Thoracic aorta (tissue), 2 donors: ENCODE results near the gene SEC11A. TPM values are rescaled to one million over a fixed set of nuclear protein-coding genes. Genes with fewer than 3 reads are reported as not detected.

Source experiments
- ATAC-seq: fragments of 150-250 bp; one replicate; pipeline ENCODE4 v1.8.0; 2017; ENCODE audit warnings: low read depth; ENCODE audit not compliant: insufficient number of reproducible peaks, low FRiP score
- DNase-seq: peaks from one replicate; pipeline ENCODE4 v3.0.0-alpha.2; 2020; ENCODE audit warnings: low spot score
- H3K27ac ChIP-seq, 2 donors: fragments of 200-600 bp; sonication (generic); 1 replicate in 1 of 2; 2 replicates in 1 of 2; pipeline ENCODE4 v1.5.1; 2016; ENCODE audit warnings: mild to moderate bottlenecking in 2 of 2, moderate library complexity in 2 of 2
- H3K27me3 ChIP-seq: fragments of 200-600 bp; sonication (generic); replicated peaks from 2 replicates; pipeline ENCODE4 v1.6.0; 2016; ENCODE audit warnings: mild to moderate bottlenecking; ENCODE audit not compliant: insufficient read depth
- H3K36me3 ChIP-seq: fragments of 200-600 bp; sonication (generic); one replicate; pipeline ENCODE4 v1.5.1; 2016
- H3K4me1 ChIP-seq, 2 donors: fragments of 200-600 bp; sonication (generic); 1 replicate in 1 of 2; 2 replicates in 1 of 2; pipeline versions ENCODE4 v1.5.1 to v1.6.0; 2016; ENCODE audit warnings: low read depth in 2 of 2, mild to moderate bottlenecking in 1 of 2; ENCODE audit not compliant: control insufficient read depth in 1 of 2
- H3K4me3 ChIP-seq: fragments of 200-600 bp; sonication (generic); 2 replicates; pipeline ENCODE4 v1.5.1; 2016; ENCODE audit warnings: mild to moderate bottlenecking
- H3K9me3 ChIP-seq: fragments of 200-600 bp; sonication (generic); 2 replicates; pipeline ENCODE4 v1.5.1; 2016
- CTCF ChIP-seq: fragments of 200-600 bp; sonication (generic); IDR thresholded peaks from one replicate; pipeline ENCODE4 v1.5.1; 2019; ENCODE audit warnings: antibody characterized with exemption
- total RNA-seq, 2 donors: library from RNA; depleted of rRNA; stranded (reverse); fragments of >200 nt; gene quantifications; one replicate each; pipeline versions ENCODE4 v1.1.0 to v1.2.3, GENCODE V29; 2016

SEC11A gene
- total RNA-seq, 2 donors from 2014 or later, result 97.1 to 122 TPM

- no peak overlapping the region for H3K4me3 ChIP-seq
- H3K27me3 ChIP-seq, result no peaks in the 10 kb centered on the region
- no peak for DNase-seq
Measured at GRCh38 chr15:84624359-84624758, 91.6 kb downstream of the SEC11A start.

GRCh38 chr15:84621358-84621979, 94.5 kb downstream of the SEC11A start:
- peaks cover 0 to 3% of the 10 kb centered on the region in 2 donors for H3K4me1 ChIP-seq
- TF ChIP-seq CTCF, result no peak
- ATAC-seq (no peak), DNase-seq (no peak)
- H3K36me3 ChIP-seq, result peaks cover 10% of the 10 kb centered on the region
- H3K9me3 ChIP-seq, result peaks cover 17% of the 10 kb centered on the region
- no peaks in the 10 kb centered on the region for H3K27me3 ChIP-seq
- H3K4me3 ChIP-seq, result no peak overlapping the region
- H3K27ac ChIP-seq, result no peak overlapping the region

More at GRCh38 chr15:84624359-84624758, 91.6 kb downstream of the SEC11A start:
- ATAC-seq, result no peak
- no peaks in the 10 kb centered on the region for H3K4me1 ChIP-seq
- no peak for TF ChIP-seq CTCF
- no peak overlapping the region for H3K27ac ChIP-seq
- peaks cover 10% of the 10 kb centered on the region for H3K36me3 ChIP-seq
- peaks cover 17% of the 10 kb centered on the region for H3K9me3 ChIP-seq

GRCh38 chr15:84620626-84621025, 95.3 kb downstream of the SEC11A start:
- Histone ChIP-seq H3K36me3 (peaks cover 10% of the 10 kb centered on the region), H3K4me3 (no peak overlapping the region), H3K9me3 (peaks cover 17% of the 10 kb centered on the region), H3K27me3 (no peaks in the 10 kb centered on the region), H3K4me1 (peaks cover 0 to 4% of the 10 kb centered on the region in 2 donors), H3K27ac (no peak overlapping the region)
- no peak for ATAC-seq
- DNase-seq, result no peak
- TF ChIP-seq CTCF, result no peak

Other genes with a start within 250 kb of the SEC11A start
- gene ZSCAN2, start 115.1 kb downstream of the SEC11A start, total RNA-seq, result 1 to 10 TPM; 2.8 to 4.6 TPM
- gene WDR73, start 61.9 kb downstream of the SEC11A start, total RNA-seq, result 10 to 100 TPM; 30.7 to 34.3 TPM
- 1 to 10 TPM; 2.9 to 8.0 TPM for gene NMB, start 57.9 kb downstream of the SEC11A start, total RNA-seq
- 10 to 100 TPM; 24.4 to 26.7 TPM for gene ZNF592, start 32.5 kb upstream of the SEC11A start, total RNA-seq
- 10 to 100 TPM; 56.9 to 81.1 TPM for gene ALPK3, start 101.2 kb upstream of the SEC11A start, total RNA-seq
- 1 to 10 TPM in 1 of 2 donors, under 1 TPM in 1; 0.41 to 1.6 TPM for gene SLC28A1, start 168.5 kb upstream of the SEC11A start, total RNA-seq